Caco-2 (cell line): ENCODE measurements around the gene AEN. TPM values are rescaled to one million over a fixed set of nuclear protein-coding genes. Genes with fewer than 3 reads are reported as not detected.

ENCODE experiments used
- BruUV-seq: library from RNA; stranded (reverse); fragments of 400-500 nt; replicated peaks from 2 replicates; lab custom pipeline; 2021; lab: Mats Ljungman, UMichigan
- CTCF ChIA-PET: fragments of 300-600 bp; sonication (Branson Sonifier 250); formaldehyde crosslinking; loops from one replicate; lab custom pipeline; 2022; ENCODE audit warnings: antibody characterized with exemption; lab: Charles Lee
- POLR2A ChIA-PET: fragments of 300-600 bp; sonication (Branson Sonifier 250); formaldehyde crosslinking; loops from one replicate; lab custom pipeline; 2022; ENCODE audit warnings: antibody characterized with exemption; lab: Charles Lee
- DNase-seq, 2 experiments: peaks; one replicate each; pipeline versions ENCODE4 v3.0.0 to v3.0.0-alpha.2; 2020 to 2022
- H3K27me3 ChIP-seq: replicated peaks from 2 replicates; pipeline ENCODE4 v1.6.0; 2011; ENCODE audit warnings: low read length; ENCODE audit not compliant: control insufficient read depth, insufficient read depth
- H3K36me3 ChIP-seq: 2 replicates; pipeline ENCODE4 v1.5.1; 2011; ENCODE audit warnings: low read length; ENCODE audit not compliant: control insufficient read depth, insufficient read depth
- H3K4me1 ChIP-seq: fragments of 250-450 bp; sonication (Bioruptor Pico); 2 replicates; pipeline ENCODE4 v1.5.1; 2020; ENCODE audit warnings: mild to moderate bottlenecking
- H3K4me3 ChIP-seq: 2 replicates; pipeline ENCODE4 v1.5.1; 2011; ENCODE audit warnings: low read depth, mild to moderate bottlenecking, control low read depth, low read length
- H3K9me3 ChIP-seq: fragments of 250-450 bp; sonication (Bioruptor Pico); 2 replicates; pipeline ENCODE4 v1.5.1; 2020; ENCODE audit warnings: mild to moderate bottlenecking, moderate library complexity
- H3K27ac Mint-ChIP-seq: one replicate; pipeline ENCODE4 v1.8.0; 2022; ENCODE audit warnings: mixed read lengths; ENCODE audit not compliant: unreplicated experiment
- H3K27me3 Mint-ChIP-seq: one replicate; pipeline ENCODE4 v1.8.0; 2022; ENCODE audit warnings: mixed read lengths; ENCODE audit not compliant: insufficient read depth, unreplicated experiment
- H3K36me3 Mint-ChIP-seq: one replicate; pipeline ENCODE4 v1.8.0; 2022; ENCODE audit warnings: mild to moderate bottlenecking, mixed read lengths; ENCODE audit not compliant: insufficient read depth, unreplicated experiment
- H3K4me1 Mint-ChIP-seq: one replicate; pipeline ENCODE4 v1.8.0; 2022; ENCODE audit warnings: low read depth, mixed read lengths; ENCODE audit not compliant: unreplicated experiment
- H3K4me3 Mint-ChIP-seq: one replicate; pipeline ENCODE4 v1.8.0; 2022; ENCODE audit warnings: mild to moderate bottlenecking, moderate library complexity, mixed read lengths; ENCODE audit not compliant: unreplicated experiment
- H3K9me3 Mint-ChIP-seq: one replicate; pipeline ENCODE4 v1.8.0; 2022; ENCODE audit warnings: mixed read lengths; ENCODE audit not compliant: unreplicated experiment
- intact Hi-C: fragments of 100-400 bp; cut with micrococcal nuclease; formaldehyde crosslinking; loops from one replicate; pipeline ENCODE4 v1.10.0; 2022; ENCODE audit not compliant: unreplicated experiment
- total RNA-seq: library from RNA; stranded (reverse); gene quantifications from 2 replicates; pipeline ENCODE4 v1.2.3, GENCODE V29; 2022
- TF ChIP-seq, protein P1 (sequence below), 2 experiments: fragments of 200-600 bp in 1 of 2; IDR thresholded peaks; 1 replicate in 1 of 2; 2 replicates in 1 of 2; pipeline versions ENCODE4 v1.5.1 to v1.8.0; 2011 to 2022; ENCODE audit warnings: antibody characterized with exemption in 1 of 2, control low read depth in 1 of 2, inconsistent platforms in 1 of 2, low read depth in 1 of 2, low read length in 1 of 2, mild to moderate bottlenecking in 1 of 2, moderate library complexity in 1 of 2; ENCODE audit not compliant: insufficient read depth in 1 of 2, severe bottlenecking in 1 of 2, unreplicated experiment in 1 of 2

The AEN gene
- total RNA-seq, 1 experiment from 2014 or later: 33.2 TPM

DNA sequence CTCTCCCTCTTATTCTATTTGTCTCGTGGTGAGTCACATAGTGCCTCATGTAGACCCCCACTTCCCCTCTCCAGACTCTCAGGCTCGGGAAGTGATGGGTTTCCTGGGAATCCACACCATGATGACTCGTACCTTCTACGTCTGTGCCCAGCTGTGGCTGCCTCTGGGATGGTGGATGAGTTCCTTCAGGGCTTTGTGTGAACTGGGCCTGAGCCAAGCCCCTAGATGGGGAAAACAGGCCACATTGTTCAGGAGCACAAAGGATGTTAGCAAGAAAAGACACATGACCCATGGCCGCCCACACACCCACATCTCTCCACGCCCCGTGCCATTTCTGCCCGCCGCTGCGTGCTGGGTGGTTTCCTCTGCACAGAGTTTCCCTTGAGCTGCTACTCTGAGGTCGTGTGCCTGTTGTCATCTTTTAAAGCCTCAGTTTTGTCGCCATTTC, 28.2 kb downstream of the AEN start:
- H3K9me3 Mint-ChIP-seq: no peaks in the 10 kb centered on the region
- intact Hi-C loops: no loop called here
- no peaks in the 10 kb centered on the region for H3K4me1 Mint-ChIP-seq
- DNase-seq: no peak
- Histone ChIP-seq H3K9me3 (no peaks in the 10 kb centered on the region), H3K36me3 (no peaks in the 10 kb centered on the region), H3K27me3 (no peaks in the 10 kb centered on the region), H3K4me3 (no peak overlapping the region), H3K4me1 (no peaks in the 10 kb centered on the region)
- BruUV-seq: no TSS peak
- POLR2A ChIA-PET: no interaction called here
- H3K27ac Mint-ChIP-seq: no peak overlapping the region
- no peaks in the 10 kb centered on the region for H3K27me3 Mint-ChIP-seq
- no peak overlapping the region for H3K4me3 Mint-ChIP-seq
- peaks cover 5% of the 10 kb centered on the region for H3K36me3 Mint-ChIP-seq
- CTCF ChIA-PET: no interaction called here
- TF ChIP-seq, protein P1, sequence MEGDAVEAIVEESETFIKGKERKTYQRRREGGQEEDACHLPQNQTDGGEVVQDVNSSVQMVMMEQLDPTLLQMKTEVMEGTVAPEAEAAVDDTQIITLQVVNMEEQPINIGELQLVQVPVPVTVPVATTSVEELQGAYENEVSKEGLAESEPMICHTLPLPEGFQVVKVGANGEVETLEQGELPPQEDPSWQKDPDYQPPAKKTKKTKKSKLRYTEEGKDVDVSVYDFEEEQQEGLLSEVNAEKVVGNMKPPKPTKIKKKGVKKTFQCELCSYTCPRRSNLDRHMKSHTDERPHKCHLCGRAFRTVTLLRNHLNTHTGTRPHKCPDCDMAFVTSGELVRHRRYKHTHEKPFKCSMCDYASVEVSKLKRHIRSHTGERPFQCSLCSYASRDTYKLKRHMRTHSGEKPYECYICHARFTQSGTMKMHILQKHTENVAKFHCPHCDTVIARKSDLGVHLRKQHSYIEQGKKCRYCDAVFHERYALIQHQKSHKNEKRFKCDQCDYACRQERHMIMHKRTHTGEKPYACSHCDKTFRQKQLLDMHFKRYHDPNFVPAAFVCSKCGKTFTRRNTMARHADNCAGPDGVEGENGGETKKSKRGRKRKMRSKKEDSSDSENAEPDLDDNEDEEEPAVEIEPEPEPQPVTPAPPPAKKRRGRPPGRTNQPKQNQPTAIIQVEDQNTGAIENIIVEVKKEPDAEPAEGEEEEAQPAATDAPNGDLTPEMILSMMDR (IDR thresholded peaks at IDR 0.05; ENCODE audit: insufficient read depth in 1 of 2, low read depth in 1 of 2, low read length in 1 of 2, severe bottlenecking in 1 of 2, unreplicated experiment in 1 of 2): no peak

DNA sequence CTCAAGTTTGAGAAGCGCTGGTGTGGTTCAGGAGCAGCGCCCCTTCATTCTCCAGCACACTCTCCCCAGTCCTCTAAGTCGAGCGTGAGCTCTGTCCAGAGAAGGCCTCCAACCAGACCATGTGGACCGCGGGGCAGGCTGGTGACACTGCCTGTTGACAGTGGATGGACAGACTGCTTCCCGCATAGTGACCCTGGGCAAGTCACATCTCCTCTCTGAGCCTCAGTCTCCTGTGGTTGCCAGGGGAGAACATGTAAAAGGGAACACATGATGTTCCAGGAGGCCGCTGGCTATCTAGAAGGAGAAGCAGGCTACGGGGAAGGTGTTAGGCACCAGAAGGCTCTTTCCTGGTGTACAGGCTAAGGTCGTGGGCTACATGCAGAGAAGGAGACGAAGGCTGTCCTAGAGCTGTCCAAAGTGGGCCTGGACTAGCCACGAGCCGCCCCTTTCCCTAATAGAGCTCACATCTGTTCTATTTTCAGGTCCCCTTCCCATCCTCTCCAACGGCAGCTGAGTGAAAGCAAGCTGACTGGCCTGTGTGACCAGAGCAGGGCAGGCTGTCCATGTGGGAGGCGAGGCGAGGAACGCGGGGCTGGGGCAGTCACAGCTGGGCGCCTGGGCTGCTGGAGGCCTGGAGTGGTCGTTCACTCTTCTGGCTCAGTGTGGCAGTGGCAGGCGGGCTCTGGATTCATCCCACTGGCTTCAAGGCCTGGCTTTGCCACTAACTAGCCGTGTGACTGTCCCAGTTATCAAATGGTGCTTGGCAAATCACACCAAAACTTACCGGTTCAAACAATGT, 28.8 kb downstream of the AEN start:
- POLR2A ChIA-PET: no interaction called here
- H3K4me1 ChIP-seq: no peaks in the 10 kb centered on the region
- H3K4me1 Mint-ChIP-seq: no peaks in the 10 kb centered on the region
- H3K27ac Mint-ChIP-seq: no peak overlapping the region
- TF ChIP-seq, protein P1 (IDR thresholded peaks at IDR 0.05; ENCODE audit: insufficient read depth in 1 of 2, low read depth in 1 of 2, low read length in 1 of 2, severe bottlenecking in 1 of 2, unreplicated experiment in 1 of 2): no peak
- H3K4me3 Mint-ChIP-seq: no peak overlapping the region
- no peaks in the 10 kb centered on the region for H3K9me3 ChIP-seq
- H3K36me3 Mint-ChIP-seq: peaks cover 5% of the 10 kb centered on the region
- H3K4me3 ChIP-seq: no peak overlapping the region
- no peaks in the 10 kb centered on the region for H3K27me3 Mint-ChIP-seq
- no peaks in the 10 kb centered on the region for H3K27me3 ChIP-seq
- CTCF ChIA-PET: no interaction called here
- H3K9me3 Mint-ChIP-seq: no peaks in the 10 kb centered on the region
- no peak for DNase-seq
- intact Hi-C loops: loop anchor here (10.0 kb wide), 1 partner anchor 55 kb away; no protein-coding TSS in a partner anchor
- no TSS peak for BruUV-seq
- no peaks in the 10 kb centered on the region for H3K36me3 ChIP-seq

DNA sequence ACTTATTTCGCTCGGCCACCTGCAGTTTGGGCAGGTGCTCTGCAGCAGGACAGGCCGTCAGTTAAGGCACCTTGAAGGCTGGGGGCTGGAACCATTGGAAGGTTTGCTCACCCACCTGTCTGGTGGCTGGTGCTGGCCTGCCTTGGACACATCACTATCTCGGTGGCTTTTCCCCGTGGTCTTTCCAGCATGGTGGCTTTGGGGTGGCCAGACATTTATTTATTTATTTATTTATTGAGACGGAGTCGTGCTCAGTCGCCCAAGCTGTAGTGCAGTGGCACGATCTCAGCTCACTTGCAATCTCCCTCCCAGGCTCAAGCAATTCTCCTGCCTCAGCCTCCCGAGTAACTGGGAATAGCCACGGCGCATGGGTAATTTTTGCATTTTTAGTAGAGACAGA, 29.4 kb downstream of the AEN start:
- ChIA-PET CTCF (no interaction called here), POLR2A (no interaction called here)
- intact Hi-C loops: loop anchor here (10.0 kb wide), 1 partner anchor 56 kb away; no protein-coding TSS in a partner anchor
- TF ChIP-seq, protein P1 (IDR thresholded peaks at IDR 0.05; ENCODE audit: insufficient read depth in 1 of 2, low read depth in 1 of 2, low read length in 1 of 2, severe bottlenecking in 1 of 2, unreplicated experiment in 1 of 2): no peak
- H3K27me3 ChIP-seq: no peaks in the 10 kb centered on the region
- H3K4me1 Mint-ChIP-seq: no peaks in the 10 kb centered on the region
- no peaks in the 10 kb centered on the region for H3K9me3 ChIP-seq
- H3K4me3 ChIP-seq: no peak overlapping the region
- H3K36me3 ChIP-seq: no peaks in the 10 kb centered on the region
- no TSS peak for BruUV-seq
- DNase-seq: no peak
- H3K27me3 Mint-ChIP-seq: no peaks in the 10 kb centered on the region
- H3K36me3 Mint-ChIP-seq: peaks cover 3% of the 10 kb centered on the region
- H3K27ac Mint-ChIP-seq: no peak overlapping the region
- H3K4me1 ChIP-seq: no peaks in the 10 kb centered on the region
- no peaks in the 10 kb centered on the region for H3K9me3 Mint-ChIP-seq
- H3K4me3 Mint-ChIP-seq: no peak overlapping the region
